ENCODE results near the gene HSBP1L1.

DNA sequence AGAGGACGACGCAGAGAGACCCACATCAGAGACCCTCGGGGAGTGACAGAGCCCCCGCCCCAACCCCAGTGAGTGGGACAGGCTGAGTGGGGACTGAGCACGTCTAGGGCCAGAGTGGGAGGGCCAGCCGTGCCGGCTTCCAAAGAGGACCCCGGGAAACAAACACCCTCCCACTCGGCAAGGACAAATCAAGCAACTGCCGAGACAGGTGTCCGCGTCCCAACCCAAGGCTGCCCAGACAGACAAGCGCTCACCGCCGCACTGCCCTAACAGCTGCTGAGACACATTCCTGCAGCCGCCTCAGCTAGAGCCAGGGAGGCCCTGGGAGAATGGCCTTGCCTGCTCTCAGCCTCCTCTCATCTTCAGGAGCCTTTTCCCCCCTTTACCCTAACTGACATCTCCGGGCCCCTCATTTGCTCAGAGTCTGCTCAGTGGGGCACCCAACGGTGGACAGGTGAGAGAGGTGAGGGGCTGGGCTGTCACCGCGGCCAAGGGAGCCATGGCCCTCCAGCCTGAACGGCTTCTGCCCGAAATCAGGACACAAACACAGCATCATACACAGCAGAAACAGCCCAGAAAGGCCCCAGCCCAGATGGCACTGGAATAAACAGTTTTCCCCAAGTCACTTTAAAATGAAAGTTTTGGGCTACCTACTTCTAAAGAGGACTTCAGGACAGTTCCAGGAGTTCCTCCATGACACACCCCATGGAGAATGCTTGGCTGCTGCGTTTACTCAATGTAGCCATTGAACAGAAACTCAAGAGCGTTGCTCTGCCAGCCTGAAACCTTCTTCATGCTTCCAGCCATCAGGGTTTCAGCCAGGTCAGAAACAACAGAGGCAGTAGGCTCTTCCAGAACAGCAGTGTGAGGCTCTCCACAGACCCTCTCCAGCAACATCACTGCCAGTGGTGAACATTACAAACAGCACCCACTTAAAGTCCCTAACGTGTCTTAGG lies 36.6 kb upstream of the HSBP1L1 start:
- TF ChIP-seq, protein P1, sequence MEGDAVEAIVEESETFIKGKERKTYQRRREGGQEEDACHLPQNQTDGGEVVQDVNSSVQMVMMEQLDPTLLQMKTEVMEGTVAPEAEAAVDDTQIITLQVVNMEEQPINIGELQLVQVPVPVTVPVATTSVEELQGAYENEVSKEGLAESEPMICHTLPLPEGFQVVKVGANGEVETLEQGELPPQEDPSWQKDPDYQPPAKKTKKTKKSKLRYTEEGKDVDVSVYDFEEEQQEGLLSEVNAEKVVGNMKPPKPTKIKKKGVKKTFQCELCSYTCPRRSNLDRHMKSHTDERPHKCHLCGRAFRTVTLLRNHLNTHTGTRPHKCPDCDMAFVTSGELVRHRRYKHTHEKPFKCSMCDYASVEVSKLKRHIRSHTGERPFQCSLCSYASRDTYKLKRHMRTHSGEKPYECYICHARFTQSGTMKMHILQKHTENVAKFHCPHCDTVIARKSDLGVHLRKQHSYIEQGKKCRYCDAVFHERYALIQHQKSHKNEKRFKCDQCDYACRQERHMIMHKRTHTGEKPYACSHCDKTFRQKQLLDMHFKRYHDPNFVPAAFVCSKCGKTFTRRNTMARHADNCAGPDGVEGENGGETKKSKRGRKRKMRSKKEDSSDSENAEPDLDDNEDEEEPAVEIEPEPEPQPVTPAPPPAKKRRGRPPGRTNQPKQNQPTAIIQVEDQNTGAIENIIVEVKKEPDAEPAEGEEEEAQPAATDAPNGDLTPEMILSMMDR (IDR thresholded peaks at IDR 0.05): no peak
- no peak for TF ChIP-seq POLR2A (IDR thresholded peaks at IDR 0.05)
- no peak for TF ChIP-seq EP300 (IDR thresholded peaks at IDR 0.05)
